A549 treated with AZD9567 at 1 μM for 4 hours (cell line): ENCODE results near the gene TDP1. TPM values are rescaled to one million over a fixed set of nuclear protein-coding genes. Genes with fewer than 3 reads are reported as not detected.

Experiments used
- total RNA-seq: library from RNA; stranded (reverse); fragments of 200-300 nt; extraction: Qiagen RNA extraction; gene quantifications from 5 replicates; pipeline ENCODE4 v1.2.3, GENCODE V29; 2022; ENCODE audit not compliant: insufficient read depth

Gene TDP1
- total RNA-seq: 10.9 to 14.0 TPM (median 12.9 TPM) in 5 replicates

GRCh38 chr14:89955745-89956660 lies at the start of gene TDP1:
TSS of gene TDP1 (plus strand) at chr14:89955927. CDS start at chr14:89963115, 7,188 bp downstream.

GRCh38 chr14:89954070-89955021 lies 1.4 kb upstream of the TDP1 start, which contains the start of gene EFCAB11:
TSS of gene EFCAB11 (minus strand) at chr14:89954730. CDS start at chr14:89954660, 70 bp downstream.

GRCh38 chr14:90061685-90062126 lies 106.0 kb downstream of the TDP1 start, which contains the start of gene KCNK13:
TSS of gene KCNK13 (plus strand) at chr14:90061994. CDS start at chr14:90062206, 212 bp downstream.

Other genes starting within 250 kb of the TDP1 start
- 11.0 to 13.3 TPM (median 13.3 TPM) in 5 replicates for gene EFCAB11, start 1.2 kb upstream of the TDP1 start, total RNA-seq
- gene KCNK13, start 106.1 kb downstream of the TDP1 start, total RNA-seq: 0.13 to 0.20 TPM (median 0.16 TPM) in 4 of 5 replicates, not detected in the other